Naive thymus-derived CD4-positive, alpha-beta T cell (primary cell): ENCODE results near the gene EEIG2. TPM values are rescaled to one million over a fixed set of nuclear protein-coding genes. Genes with fewer than 3 reads are reported as not detected.
"Not testable (repeated sequence)": the region's sequence is repeated elsewhere in the genome, so short reads cannot be mapped to it uniquely, and the experiment has no call there.

Experiments
- ATAC-seq: fragments of 150-1000 bp; cut with Tn5 transposase; 2 replicates; pipeline ENCODE4 v1.10.0; 2021; ENCODE audit warnings: mild to moderate bottlenecking, moderate library complexity
- CTCF ChIA-PET: fragments of 350-600 bp; sonication (Branson Sonifier 250); formaldehyde crosslinking; loops from one replicate; lab custom pipeline; 2021; ENCODE audit warnings: antibody characterized with exemption; lab: Charles Lee
- POLR2A ChIA-PET: fragments of 350-600 bp; sonication (Branson Sonifier 250); formaldehyde crosslinking; loops from one replicate; lab custom pipeline; 2021; ENCODE audit warnings: antibody characterized with exemption, inconsistent platforms; lab: Charles Lee
- DNase-seq, 9 donors: peaks; one replicate each; pipeline versions ENCODE4 v3.0.0 to v3.0.0-alpha.2; 2020 to 2022; ENCODE audit warnings: mixed read lengths in 1 of 9
- H3K27ac ChIP-seq: one replicate; pipeline ENCODE4 v1.7.0; 2013; ENCODE audit warnings: mild to moderate bottlenecking, low read depth, low read length, moderate library complexity
- H3K27me3 ChIP-seq, 2 donors: one replicate each; pipeline ENCODE4 v1.7.0; 2013; ENCODE audit warnings: low read length in 2 of 2, mild to moderate bottlenecking in 2 of 2, moderate library complexity in 2 of 2; ENCODE audit not compliant: control insufficient read depth in 2 of 2, insufficient read depth in 2 of 2
- H3K36me3 ChIP-seq, 3 experiments: 1 replicate in 2 of 3; 2 replicates in 1 of 3; pipeline ENCODE4 v1.7.0; 2013; ENCODE audit warnings: low read length in 3 of 3, mild to moderate bottlenecking in 3 of 3, moderate library complexity in 1 of 3; ENCODE audit not compliant: insufficient read depth in 3 of 3, control insufficient read depth in 2 of 3
- H3K4me1 ChIP-seq, 2 donors: one replicate each; pipeline ENCODE4 v1.7.0; 2013; ENCODE audit warnings: low read length in 2 of 2, mild to moderate bottlenecking in 2 of 2, moderate library complexity in 1 of 2; ENCODE audit not compliant: control insufficient read depth in 2 of 2, insufficient read depth in 2 of 2
- H3K4me3 ChIP-seq: 2 replicates; pipeline ENCODE4 v1.7.0; 2013; ENCODE audit warnings: mild to moderate bottlenecking, low read length
- H3K9me3 ChIP-seq, 3 experiments: 1 replicate in 2 of 3; 2 replicates in 1 of 3; pipeline ENCODE4 v1.7.0; 2013; ENCODE audit warnings: low read length in 3 of 3; ENCODE audit not compliant: control insufficient read depth in 2 of 3
- H3K27ac Mint-ChIP-seq, 9 donors: one replicate each; pipeline ENCODE4 v1.8.0; 2020 to 2022; ENCODE audit warnings: mixed read lengths in 9 of 9, mild to moderate bottlenecking in 8 of 9, moderate library complexity in 5 of 9, inconsistent platforms in 2 of 9
- H3K27me3 Mint-ChIP-seq, 5 donors: one replicate each; pipeline ENCODE4 v1.8.0; 2021 to 2022; ENCODE audit warnings: mixed read lengths in 5 of 5, mild to moderate bottlenecking in 1 of 5
- H3K36me3 Mint-ChIP-seq, 5 donors: one replicate each; pipeline ENCODE4 v1.8.0; 2020 to 2022; ENCODE audit warnings: mixed read lengths in 5 of 5, mild to moderate bottlenecking in 3 of 5, inconsistent platforms in 1 of 5
- H3K4me1 Mint-ChIP-seq, 7 donors: one replicate each; pipeline ENCODE4 v1.8.0; 2020 to 2022; ENCODE audit warnings: mixed read lengths in 7 of 7, mild to moderate bottlenecking in 3 of 7, inconsistent platforms in 1 of 7
- H3K4me3 Mint-ChIP-seq, 10 donors: one replicate each; pipeline ENCODE4 v1.8.0; 2020 to 2022; ENCODE audit warnings: mild to moderate bottlenecking in 10 of 10, mixed read lengths in 10 of 10, moderate library complexity in 6 of 10, inconsistent platforms in 2 of 10
- H3K9me3 Mint-ChIP-seq, 11 donors: one replicate each; pipeline ENCODE4 v1.8.0; 2020 to 2022; ENCODE audit warnings: mixed read lengths in 11 of 11, mild to moderate bottlenecking in 4 of 11, inconsistent platforms in 1 of 11, moderate library complexity in 1 of 11
- intact Hi-C, 2 donors: fragments of 100-400 bp; cut with micrococcal nuclease; formaldehyde crosslinking; loops; one replicate each; pipeline ENCODE4 v1.15.1; 2023
- polyA plus RNA-seq, 2 donors: library from polyadenylated mRNA; unstranded; fragments of 300-500 nt; fragmentation: Illumina TruSeq; gene quantifications; one replicate each; pipeline ENCODE4 v1.2.3, GENCODE V29; 2021
- total RNA-seq, 6 experiments: library from RNA in 5 of 6; stranded (reverse) in 5 of 6; gene quantifications; 1 replicate in 5 of 6; 2 replicates in 1 of 6; pipeline ENCODE4 v1.2.3 and lab custom pipeline; 2021 to 2026

The EEIG2 gene
- total and polyA plus RNA-seq, 7 experiments from 2014 or later: 0.72 to 15.9 (median 8.6) TPM

DNA sequence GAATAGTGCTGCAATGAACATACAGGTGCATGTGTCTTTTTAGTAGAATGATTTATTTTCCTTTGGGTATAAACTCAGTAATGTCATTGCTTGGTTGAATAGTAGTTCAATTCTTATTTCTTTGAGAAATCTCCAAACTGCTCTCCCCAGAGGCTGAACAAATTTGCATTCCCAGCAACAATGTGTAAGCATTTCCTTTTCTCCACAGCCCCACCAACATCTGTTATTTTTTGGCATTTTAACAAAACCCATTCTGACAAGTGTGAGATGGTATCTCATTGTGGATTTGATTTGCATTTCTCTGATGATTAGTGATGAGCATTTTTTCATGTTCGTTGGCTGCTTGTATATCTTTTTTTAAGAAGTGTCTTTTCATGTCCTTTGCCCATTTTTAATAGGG, 21.9 kb upstream of the EEIG2 start:
- Mint-ChIP-seq H3K4me1 (no peaks in the 10 kb centered on the region), H3K4me3 (no peak overlapping the region), H3K9me3 (peaks cover 0 to 9% (median 0%) of the 10 kb centered on the region in 11 donors), H3K36me3 (peaks cover 0 to under 1% (median 0%) of the 10 kb centered on the region in 5 donors), H3K27ac (no peak overlapping the region), H3K27me3 (peaks cover 5 to 40% (median 22%) of the 10 kb centered on the region in 5 donors)
- intact Hi-C loops: no loop called here
- no peaks in the 10 kb centered on the region for H3K27me3 ChIP-seq
- ChIA-PET POLR2A (no interaction called here), CTCF (no interaction called here)
- H3K4me3 ChIP-seq: no peak overlapping the region
- H3K36me3 ChIP-seq: no peaks in the 10 kb centered on the region
- DNase-seq (no peak), ATAC-seq (no peak)
- no peaks in the 10 kb centered on the region for H3K4me1 ChIP-seq
- no peaks in the 10 kb centered on the region for H3K9me3 ChIP-seq
- no peak overlapping the region for H3K27ac ChIP-seq

DNA sequence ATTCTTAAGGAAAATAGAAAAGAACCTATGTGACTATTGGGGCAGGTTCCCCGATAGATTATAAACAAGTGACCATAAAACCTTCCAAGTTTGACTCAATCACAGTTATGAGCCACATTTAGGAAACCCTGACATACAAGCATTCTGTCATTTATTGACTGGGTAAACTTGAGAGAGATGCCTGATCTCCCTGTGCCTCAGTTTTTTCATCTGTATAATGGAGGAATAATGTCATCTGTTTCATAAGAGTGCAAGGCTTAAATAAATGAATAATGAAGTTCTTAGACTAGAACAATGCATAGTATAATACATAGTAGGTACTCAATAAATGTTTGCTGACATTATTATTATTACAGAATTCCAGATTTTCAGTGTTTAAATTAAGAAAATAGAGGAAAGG, 18.9 kb upstream of the EEIG2 start:
- H3K4me3 ChIP-seq: no peak overlapping the region
- no peaks in the 10 kb centered on the region for H3K4me1 ChIP-seq
- CTCF ChIA-PET: no interaction called here
- POLR2A ChIA-PET: no interaction called here
- H3K27me3 ChIP-seq: no peaks in the 10 kb centered on the region
- H3K36me3 Mint-ChIP-seq: peaks cover 0 to 3% (median 0%) of the 10 kb centered on the region in 5 donors
- no peaks in the 10 kb centered on the region for H3K4me1 Mint-ChIP-seq
- ATAC-seq (no peak), DNase-seq (no peak)
- H3K9me3 ChIP-seq: no peaks in the 10 kb centered on the region
- no peaks in the 10 kb centered on the region for H3K36me3 ChIP-seq
- peaks cover 0 to 8% (median 0%) of the 10 kb centered on the region in 11 donors for H3K9me3 Mint-ChIP-seq
- H3K27ac Mint-ChIP-seq: no peak overlapping the region
- H3K27ac ChIP-seq: no peak overlapping the region
- intact Hi-C loops: no loop called here
- peaks cover 5 to 57% (median 22%) of the 10 kb centered on the region in 5 donors for H3K27me3 Mint-ChIP-seq
- H3K4me3 Mint-ChIP-seq: no peak overlapping the region

DNA sequence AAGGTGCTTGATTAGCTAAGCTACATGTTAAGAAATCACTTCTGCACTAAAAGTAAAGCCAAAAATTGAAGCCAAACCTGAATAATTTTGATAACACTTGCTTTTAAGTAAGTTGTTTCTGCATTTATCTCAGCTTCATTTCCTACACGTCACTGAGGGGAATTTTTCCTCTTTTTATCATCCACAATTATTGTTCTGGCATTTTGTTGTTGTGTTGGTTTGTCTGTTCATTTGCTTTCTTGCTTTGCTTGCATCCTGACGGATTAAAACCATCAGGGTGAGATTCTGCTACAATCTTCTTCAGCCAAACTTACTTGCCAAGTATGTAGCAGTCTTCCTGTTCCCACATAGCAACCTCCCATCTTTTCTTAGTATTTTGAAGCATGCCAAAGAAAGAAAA, 18.0 kb upstream of the EEIG2 start:
- no peaks in the 10 kb centered on the region for H3K4me1 ChIP-seq
- ChIA-PET POLR2A (no interaction called here), CTCF (no interaction called here)
- Mint-ChIP-seq H3K4me3 (no peak overlapping the region), H3K4me1 (no peaks in the 10 kb centered on the region), H3K36me3 (peaks cover 0 to 3% (median 0%) of the 10 kb centered on the region in 5 donors), H3K9me3 (peaks cover 0 to 8% (median 0%) of the 10 kb centered on the region in 11 donors), H3K27me3 (peaks cover 5 to 59% (median 22%) of the 10 kb centered on the region in 5 donors), H3K27ac (no peak overlapping the region)
- DNase-seq: no peak
- H3K4me3 ChIP-seq: no peak overlapping the region
- ATAC-seq: no peak
- H3K9me3 ChIP-seq: no peaks in the 10 kb centered on the region
- no peaks in the 10 kb centered on the region for H3K27me3 ChIP-seq
- intact Hi-C loops: no loop called here
- no peaks in the 10 kb centered on the region for H3K36me3 ChIP-seq
- H3K27ac ChIP-seq: no peak overlapping the region

DNA sequence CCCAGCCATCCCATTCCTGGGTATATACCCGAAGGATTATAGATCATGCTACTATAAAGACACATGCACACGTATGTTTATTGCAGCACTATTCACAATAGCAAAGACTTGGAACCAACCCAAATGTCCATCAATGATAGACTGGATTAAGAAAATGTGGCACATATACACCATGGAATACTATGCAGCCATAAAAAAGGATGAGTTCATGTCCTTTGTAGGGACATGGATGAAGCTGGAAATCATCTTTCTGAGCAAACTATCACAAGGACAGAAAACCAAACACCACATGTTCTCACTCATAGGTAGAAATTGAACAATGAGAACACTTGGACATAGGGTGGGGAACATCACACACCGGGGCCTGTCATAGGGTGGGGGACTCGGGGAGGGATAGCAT, 12.4 kb upstream of the EEIG2 start:
- H3K27me3 Mint-ChIP-seq: peaks cover 0 to 45% (median 7%) of the 10 kb centered on the region in 5 donors
- H3K9me3 Mint-ChIP-seq, H3K4me1 Mint-ChIP-seq, H3K9me3 ChIP-seq, POLR2A ChIA-PET, H3K4me3 Mint-ChIP-seq, H3K27me3 ChIP-seq, H3K4me3 ChIP-seq, H3K4me1 ChIP-seq, ATAC-seq, H3K36me3 ChIP-seq, H3K36me3 Mint-ChIP-seq, CTCF ChIA-PET, intact Hi-C loops, DNase-seq, H3K27ac Mint-ChIP-seq, H3K27ac ChIP-seq: not testable (repeated sequence)

DNA sequence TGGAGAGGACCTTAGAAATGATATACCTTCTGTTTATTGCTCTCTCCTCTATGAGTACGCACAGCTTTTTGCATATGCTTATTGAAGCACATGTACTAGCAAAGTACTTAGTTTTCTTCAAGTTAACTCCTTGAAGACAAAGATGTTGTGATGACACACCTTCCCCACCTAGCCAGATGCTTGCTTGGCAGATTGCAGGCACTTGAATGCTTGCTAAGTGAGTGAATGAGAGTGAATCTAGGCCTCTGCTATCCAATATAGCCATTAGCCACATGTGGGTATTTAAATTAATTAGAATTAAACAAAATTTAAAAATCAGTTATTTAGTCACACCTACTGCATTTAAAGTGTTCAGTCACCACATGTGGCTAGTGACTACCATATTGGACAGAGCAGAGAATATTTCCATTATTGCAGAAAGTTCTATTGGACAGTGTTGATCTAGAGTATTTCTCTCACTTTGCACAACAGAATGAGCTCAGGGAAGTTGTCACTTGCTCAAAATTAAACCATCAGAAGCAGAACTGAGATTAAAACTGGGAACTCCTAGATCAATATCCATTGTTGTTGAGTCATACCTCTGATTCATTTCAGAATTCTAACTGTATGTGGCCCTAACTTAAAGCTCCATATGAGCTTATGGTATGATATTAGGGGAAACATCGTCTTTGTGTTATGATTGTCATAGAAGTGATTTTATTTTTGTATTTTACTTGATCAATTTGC, 8.6 kb upstream of the EEIG2 start:
- ATAC-seq (peak; percentile 83), DNase-seq (no peak)
- H3K27ac Mint-ChIP-seq: no peak overlapping the region
- peaks cover 0 to 4% (median 0%) of the 10 kb centered on the region in 11 donors for H3K9me3 Mint-ChIP-seq
- intact Hi-C loops: no loop called here
- H3K4me3 Mint-ChIP-seq: no peak overlapping the region
- Histone ChIP-seq H3K4me3 (no peak overlapping the region), H3K27me3 (no peaks in the 10 kb centered on the region), H3K36me3 (no peaks in the 10 kb centered on the region), H3K4me1 (no peaks in the 10 kb centered on the region), H3K9me3 (no peaks in the 10 kb centered on the region), H3K27ac (no peak overlapping the region)
- H3K4me1 Mint-ChIP-seq: no peaks in the 10 kb centered on the region
- peaks cover 0 to 39% (median 0%) of the 10 kb centered on the region in 5 donors for H3K27me3 Mint-ChIP-seq
- H3K36me3 Mint-ChIP-seq: no peaks in the 10 kb centered on the region
- CTCF ChIA-PET: interaction anchor here (0.6 to 1.1 kb wide), 2 partner anchors 9 to 23 kb away, joined by 4 to 6 read pairs; partner anchors contain the start of gene EEIG2
- POLR2A ChIA-PET: interaction anchor here (0.9 kb wide), 1 partner anchor 9 kb away, joined by 3 read pairs; the partner anchor contains the start of gene EEIG2

DNA sequence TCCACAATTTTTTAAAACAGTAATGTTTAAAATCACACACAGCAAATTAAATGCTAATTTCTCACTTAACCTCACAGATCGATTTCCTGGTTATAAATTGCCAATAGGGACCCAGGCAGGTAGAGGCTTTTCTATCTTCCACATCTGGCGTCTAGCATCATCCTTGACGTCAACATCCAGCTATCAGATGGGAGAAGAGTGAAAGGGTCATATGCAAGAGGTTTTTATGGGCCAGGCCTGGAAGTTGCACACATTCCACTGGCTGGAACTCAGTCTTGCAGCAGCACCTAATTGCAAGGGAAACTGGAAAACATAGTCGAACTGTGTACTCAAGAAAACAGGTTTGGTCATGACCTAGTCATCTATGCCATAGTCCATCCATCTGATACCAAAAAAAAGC, 6.0 kb upstream of the EEIG2 start:
- no peak overlapping the region for H3K27ac ChIP-seq
- peaks cover 0 to 1% of the 10 kb centered on the region in 2 donors for H3K4me1 ChIP-seq
- Mint-ChIP-seq H3K36me3 (no peaks in the 10 kb centered on the region), H3K9me3 (no peaks in the 10 kb centered on the region), H3K27ac (no peak overlapping the region), H3K27me3 (peaks cover 0 to 33% (median 0%) of the 10 kb centered on the region in 5 donors), H3K4me3 (no peak overlapping the region), H3K4me1 (no peaks in the 10 kb centered on the region)
- intact Hi-C loops: no loop called here
- ATAC-seq (no peak), DNase-seq (no peak)
- H3K4me3 ChIP-seq: no peak overlapping the region
- CTCF ChIA-PET: no interaction called here
- POLR2A ChIA-PET: no interaction called here
- H3K36me3 ChIP-seq: no peaks in the 10 kb centered on the region
- no peaks in the 10 kb centered on the region for H3K27me3 ChIP-seq
- no peaks in the 10 kb centered on the region for H3K9me3 ChIP-seq
